Thyroid gland (tissue), 4 donors: Measurements from ENCODE around the gene MRNIP. TPM values are rescaled to one million over a fixed set of nuclear protein-coding genes. Genes with fewer than 3 reads are reported as not detected.

Source experiments
- DNase-seq, 2 donors: peaks; one replicate each; pipeline ENCODE4 v3.0.0-alpha.2; 2019
- H3K27ac ChIP-seq, 3 donors: fragments of 200-600 bp; sonication (generic); 1 replicate in 2 of 3; 2 replicates in 1 of 3; pipeline ENCODE4 v1.5.1; 2016 to 2019; ENCODE audit warnings: mild to moderate bottlenecking in 1 of 3, moderate library complexity in 1 of 3
- H3K27me3 ChIP-seq: fragments of 200-600 bp; sonication (generic); one replicate; pipeline ENCODE4 v1.5.1; 2019
- H3K36me3 ChIP-seq, 2 donors: fragments of 200-600 bp; sonication (generic); one replicate each; pipeline ENCODE4 v1.5.1; 2016 to 2019
- H3K4me1 ChIP-seq, 2 donors: fragments of 200-600 bp; sonication (generic); one replicate each; pipeline ENCODE4 v1.5.1; 2017 to 2019
- H3K4me3 ChIP-seq, 3 donors: fragments of 200-600 bp; sonication (generic); replicated peaks in 1 of 3; 1 replicate in 2 of 3; 2 replicates in 1 of 3; pipeline ENCODE4 v1.5.1; 2016; ENCODE audit warnings: mild to moderate bottlenecking in 1 of 3
- H3K9me3 ChIP-seq: fragments of 200-600 bp; sonication (generic); one replicate; pipeline ENCODE4 v1.5.1; 2017
- POLR2A ChIP-seq, 2 donors: fragments of 450-650 bp; IDR thresholded peaks; one replicate each; pipeline ENCODE4 v1.6.1; 2017; ENCODE audit warnings: antibody characterized with exemption in 2 of 2, mild to moderate bottlenecking in 2 of 2, moderate library complexity in 1 of 2
- WGBS, 2 donors: methylation state at CpG; one replicate each; pipeline ENCODE4 v1.1.5; 2017; 5-methylcytosine and 5-hydroxymethylcytosine counted together
- intact Hi-C: fragments of 100-400 bp; cut with DNase I; formaldehyde crosslinking; loops from one replicate; pipeline ENCODE4 v1.15.1; 2023
- total RNA-seq, 4 donors: library from RNA; depleted of rRNA; stranded (reverse); fragments of >200 nt; gene quantifications; one replicate each; pipeline ENCODE4 v1.2.3, GENCODE V29; 2016
- TF ChIP-seq, protein P1 (sequence below), 6 experiments: fragments of 200-600 bp in 3 of 6; fragments of 450-650 bp in 3 of 6; sonication (generic) in 3 of 6; IDR thresholded peaks; one replicate each; pipeline ENCODE4 v1.5.1; 2016 to 2019; ENCODE audit warnings: antibody characterized with exemption in 6 of 6, mild to moderate bottlenecking in 2 of 6, inconsistent platforms in 1 of 6, moderate library complexity in 1 of 6

The MRNIP gene
- total RNA-seq, 4 donors from 2014 or later = 37.1 to 68.2 (median 52.1) TPM

DNA sequence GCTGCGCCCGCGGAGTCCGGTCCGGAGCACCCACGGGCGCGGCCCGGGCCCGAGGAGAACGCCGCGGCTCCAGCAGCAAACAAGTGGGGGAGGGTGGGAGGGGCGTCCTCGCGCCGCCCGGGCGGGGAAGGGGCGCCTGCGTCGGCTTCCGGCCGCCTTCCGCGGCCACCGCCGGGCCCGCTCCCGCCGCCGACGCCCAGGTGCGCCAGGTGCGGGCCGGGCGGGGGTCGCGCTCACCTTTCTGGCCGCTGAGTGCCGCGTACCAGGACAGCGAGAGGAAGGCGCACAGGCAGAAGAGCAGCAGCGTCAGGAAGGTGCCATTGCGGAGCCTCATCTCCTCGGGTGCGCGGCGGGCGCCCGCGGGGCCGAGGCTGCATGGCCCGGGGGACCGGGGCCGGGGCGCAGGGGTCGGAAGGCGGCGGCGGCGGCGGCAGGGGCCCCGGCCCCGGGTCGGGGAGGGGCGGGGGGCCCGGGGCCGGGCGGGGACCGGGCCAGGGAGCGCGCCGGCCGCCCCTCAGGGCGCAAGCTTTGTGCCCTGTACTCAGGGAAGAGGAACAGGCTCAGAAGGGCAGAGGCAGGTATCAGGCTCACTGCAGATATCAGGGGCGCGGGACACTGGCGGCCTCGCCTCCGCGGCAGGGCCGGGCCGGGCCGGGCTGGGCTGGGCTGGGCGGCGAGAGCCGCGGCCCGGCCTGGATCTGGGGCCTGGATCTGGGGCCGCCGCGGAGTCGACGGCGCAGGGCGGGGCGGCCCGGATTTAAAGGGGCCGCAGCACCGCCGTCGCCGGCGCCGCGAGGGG lies 52.2 kb downstream of the MRNIP start, which contains the start of gene MGAT4B:
Gene MGAT4B, minus strand, starts transcription at position 617 of the 799 bp plus-strand sequence. Its CDS starts 283 bp downstream, at position 334.
- peak within 1 kb of the TSS; percentile 55 to 89 (median 89) for H3K27ac ChIP-seq
- H3K4me3 ChIP-seq = peak within 1 kb of the TSS; percentile 71 to 83 (median 73)
- no peaks in the 10 kb centered on the region for H3K9me3 ChIP-seq
- H3K36me3 ChIP-seq = no peaks in the 10 kb centered on the region
- H3K4me1 ChIP-seq = peaks cover 13 to 40% of the 10 kb centered on the region in 2 donors
- intact Hi-C loops = loop anchor here (5.0 kb wide), 1 partner anchor 184 kb away; the partner anchor contains the start of gene HNRNPH1
- H3K27me3 ChIP-seq = no peaks in the 10 kb centered on the region
- no CpG with 5 or more reads among the region's 108 CpGs for WGBS, 2 donors
- DNase-seq = peak; percentile 76 to 81
- TF ChIP-seq, protein P1, sequence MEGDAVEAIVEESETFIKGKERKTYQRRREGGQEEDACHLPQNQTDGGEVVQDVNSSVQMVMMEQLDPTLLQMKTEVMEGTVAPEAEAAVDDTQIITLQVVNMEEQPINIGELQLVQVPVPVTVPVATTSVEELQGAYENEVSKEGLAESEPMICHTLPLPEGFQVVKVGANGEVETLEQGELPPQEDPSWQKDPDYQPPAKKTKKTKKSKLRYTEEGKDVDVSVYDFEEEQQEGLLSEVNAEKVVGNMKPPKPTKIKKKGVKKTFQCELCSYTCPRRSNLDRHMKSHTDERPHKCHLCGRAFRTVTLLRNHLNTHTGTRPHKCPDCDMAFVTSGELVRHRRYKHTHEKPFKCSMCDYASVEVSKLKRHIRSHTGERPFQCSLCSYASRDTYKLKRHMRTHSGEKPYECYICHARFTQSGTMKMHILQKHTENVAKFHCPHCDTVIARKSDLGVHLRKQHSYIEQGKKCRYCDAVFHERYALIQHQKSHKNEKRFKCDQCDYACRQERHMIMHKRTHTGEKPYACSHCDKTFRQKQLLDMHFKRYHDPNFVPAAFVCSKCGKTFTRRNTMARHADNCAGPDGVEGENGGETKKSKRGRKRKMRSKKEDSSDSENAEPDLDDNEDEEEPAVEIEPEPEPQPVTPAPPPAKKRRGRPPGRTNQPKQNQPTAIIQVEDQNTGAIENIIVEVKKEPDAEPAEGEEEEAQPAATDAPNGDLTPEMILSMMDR (IDR thresholded peaks at IDR 0.05) = peak in 1 of 6 experiments; percentile 25
- TF ChIP-seq POLR2A (IDR thresholded peaks at IDR 0.05) = peak; percentile 30 to 77

DNA sequence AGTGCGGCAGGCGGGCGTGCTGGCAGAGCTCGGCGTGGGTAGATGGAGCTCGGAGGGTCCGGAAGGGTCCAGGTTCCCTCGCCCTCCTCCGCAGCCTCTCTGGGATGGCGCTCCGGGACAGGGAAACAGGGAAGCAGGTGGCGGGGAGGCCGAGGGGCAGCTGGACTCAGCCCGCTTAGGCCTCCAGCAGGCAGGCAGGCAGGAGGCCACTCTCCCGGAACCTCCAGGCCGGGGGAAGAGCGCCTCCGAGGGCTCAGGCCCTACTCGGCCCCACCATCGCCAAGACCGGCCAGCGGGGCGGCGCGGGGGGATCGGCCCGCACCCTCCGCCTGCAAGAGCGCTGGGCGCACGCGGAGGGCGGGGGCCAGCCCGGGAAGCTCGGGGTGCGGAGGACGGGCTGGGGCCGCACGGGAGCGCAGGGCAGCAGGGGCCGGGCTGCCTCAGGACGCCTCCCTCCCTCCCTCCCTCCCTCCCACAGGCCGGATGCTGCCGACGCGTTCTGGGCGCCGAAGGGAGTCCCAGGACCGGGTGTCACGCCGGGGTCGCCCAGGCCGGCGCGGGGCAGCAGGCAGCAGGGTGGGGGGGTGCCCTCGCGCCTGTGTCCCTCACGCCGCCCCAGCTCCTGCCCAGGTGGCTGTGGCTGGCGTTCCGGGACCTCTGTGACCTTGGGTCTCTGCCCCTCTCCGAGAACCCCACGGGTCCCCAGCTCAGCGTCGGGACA lies 52.9 kb downstream of the MRNIP start:
- peaks cover 13 to 42% of the 10 kb centered on the region in 2 donors for H3K4me1 ChIP-seq
- WGBS, 2 donors = 4 to 15% methylated on average over 8 to 25 of the region's 65 CpGs
- peak in 1 of 2 donors; percentile 32 for TF ChIP-seq POLR2A (IDR thresholded peaks at IDR 0.05)
- TF ChIP-seq, protein P1 (IDR thresholded peaks at IDR 0.05) = peak in 1 of 6 experiments; percentile 1

DNA sequence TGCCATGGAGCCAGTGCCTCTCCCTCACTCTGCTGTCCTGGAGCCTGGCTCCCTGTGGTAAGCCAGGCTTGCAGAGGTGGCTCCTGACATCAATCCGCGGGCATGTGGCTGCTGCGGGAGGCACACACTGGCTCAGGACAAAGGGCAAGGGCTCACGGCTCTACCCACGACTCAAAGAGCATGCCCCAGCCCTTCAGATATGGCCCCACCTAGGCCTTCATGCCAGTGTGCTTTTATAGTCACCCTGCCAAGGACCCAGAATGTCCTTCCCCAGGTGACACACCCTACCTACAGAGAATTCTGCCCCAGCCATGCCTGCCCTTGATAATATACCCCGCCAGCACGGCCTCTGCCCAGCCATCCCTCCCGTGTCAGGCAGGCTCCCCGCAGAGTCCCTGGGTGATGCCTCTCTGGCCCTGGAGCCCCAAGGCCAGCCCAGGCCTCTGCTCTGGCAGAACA lies 53.5 kb downstream of the MRNIP start:
- H3K27me3 ChIP-seq = no peaks in the 10 kb centered on the region
- WGBS, 2 donors = 40 to 92% methylated on average over 1 to 3 of the region's 9 CpGs
- no peak for DNase-seq

More for the DNA sequence above, 52.9 kb downstream of the MRNIP start:
- H3K27me3 ChIP-seq = no peaks in the 10 kb centered on the region
- peak overlapping the region; percentile 53 to 73 (median 71) for H3K4me3 ChIP-seq
- intact Hi-C loops = loop anchor here (5.0 kb wide), 1 partner anchor 183 kb away; the partner anchor contains the start of gene HNRNPH1
- H3K36me3 ChIP-seq = peaks cover 0 to 7% of the 10 kb centered on the region in 2 donors
- peak; percentile 42 to 43 for DNase-seq
- no peaks in the 10 kb centered on the region for H3K9me3 ChIP-seq
- H3K27ac ChIP-seq = peak overlapping the region; percentile 55 to 89 (median 89)

DNA sequence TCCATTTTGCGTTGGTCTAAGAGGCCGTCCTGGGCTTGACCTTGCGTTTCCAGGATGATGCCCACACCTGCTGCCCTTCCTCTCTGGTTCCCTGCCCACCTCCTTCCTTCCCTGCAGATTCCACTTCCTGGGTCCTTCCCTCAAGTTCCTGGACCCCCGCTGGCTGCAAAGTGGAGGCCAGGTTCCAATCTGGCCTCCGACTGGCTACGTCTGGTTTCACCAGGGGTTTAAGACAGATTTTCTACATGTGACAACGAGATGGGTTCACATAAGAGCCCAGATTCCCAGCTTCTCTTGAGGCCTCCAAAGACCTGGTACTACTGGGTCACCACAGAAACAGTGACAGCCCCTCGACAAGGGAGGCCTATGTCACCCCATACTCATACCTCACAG lies 54.1 kb downstream of the MRNIP start:
- H3K36me3 ChIP-seq = peaks cover 4 to 17% of the 10 kb centered on the region in 2 donors
- intact Hi-C loops = loop anchor here (5.0 kb wide), 1 partner anchor 103 kb away; the partner anchor contains the start of gene TBC1D9B
- H3K27ac ChIP-seq = peak overlapping the region in 1 of 3 donors; percentile 89
- DNase-seq = no peak
- no peaks in the 10 kb centered on the region for H3K9me3 ChIP-seq
- H3K27me3 ChIP-seq = no peaks in the 10 kb centered on the region
- H3K4me1 ChIP-seq = peaks cover 13 to 42% of the 10 kb centered on the region in 2 donors
- H3K4me3 ChIP-seq = no peak overlapping the region
- TF ChIP-seq POLR2A (IDR thresholded peaks at IDR 0.05) = no peak
- WGBS, 2 donors = 85 to 90% methylated on average over 8 of the region's 8 CpGs

More for the DNA sequence above, 53.5 kb downstream of the MRNIP start:
- no peaks in the 10 kb centered on the region for H3K9me3 ChIP-seq
- peaks cover 0 to 12% of the 10 kb centered on the region in 2 donors for H3K36me3 ChIP-seq
- peak overlapping the region in 2 of 3 donors; percentile 89 for H3K27ac ChIP-seq
- peaks cover 13 to 42% of the 10 kb centered on the region in 2 donors for H3K4me1 ChIP-seq
- intact Hi-C loops = loop anchor here (5.0 kb wide), 1 partner anchor 183 kb away; the partner anchor contains the start of gene HNRNPH1
- TF ChIP-seq, protein P1 (IDR thresholded peaks at IDR 0.05) = no peak
- no peak for TF ChIP-seq POLR2A (IDR thresholded peaks at IDR 0.05)
- peak overlapping the region; percentile 53 to 73 (median 71) for H3K4me3 ChIP-seq
